ENCODE results near the gene FRMPD4.

The FRMPD4 gene

DNA sequence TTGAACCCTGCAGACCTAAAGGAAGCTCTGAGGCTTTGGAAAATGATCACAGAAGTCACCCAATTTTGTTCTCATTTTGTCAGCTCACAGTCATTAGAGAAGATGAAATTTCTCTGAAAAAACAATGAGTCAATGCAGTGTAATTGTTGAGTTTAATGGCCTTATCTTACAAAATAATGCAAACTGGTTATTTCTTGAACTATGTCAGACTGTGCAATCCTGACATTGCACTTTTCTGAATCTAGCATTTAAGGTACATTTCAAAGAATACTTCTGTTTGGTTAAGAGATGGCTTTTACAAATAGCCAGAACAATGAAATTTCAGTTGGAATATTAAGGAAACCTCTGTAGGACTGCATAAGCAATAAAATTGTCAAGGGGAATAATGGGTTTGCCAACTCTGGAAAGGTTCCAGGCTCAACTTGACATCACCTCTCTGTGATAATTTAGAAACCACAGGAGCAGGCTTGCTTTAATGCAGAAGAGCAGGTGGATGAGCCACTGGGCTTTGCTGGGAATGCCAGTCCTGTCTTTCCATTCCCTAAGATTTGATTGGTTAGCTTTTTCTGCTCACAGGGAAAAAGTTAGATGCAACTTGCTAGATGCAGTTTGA is 222.8 kb downstream of the FRMPD4 start:
- TF ChIP-seq, protein P1, sequence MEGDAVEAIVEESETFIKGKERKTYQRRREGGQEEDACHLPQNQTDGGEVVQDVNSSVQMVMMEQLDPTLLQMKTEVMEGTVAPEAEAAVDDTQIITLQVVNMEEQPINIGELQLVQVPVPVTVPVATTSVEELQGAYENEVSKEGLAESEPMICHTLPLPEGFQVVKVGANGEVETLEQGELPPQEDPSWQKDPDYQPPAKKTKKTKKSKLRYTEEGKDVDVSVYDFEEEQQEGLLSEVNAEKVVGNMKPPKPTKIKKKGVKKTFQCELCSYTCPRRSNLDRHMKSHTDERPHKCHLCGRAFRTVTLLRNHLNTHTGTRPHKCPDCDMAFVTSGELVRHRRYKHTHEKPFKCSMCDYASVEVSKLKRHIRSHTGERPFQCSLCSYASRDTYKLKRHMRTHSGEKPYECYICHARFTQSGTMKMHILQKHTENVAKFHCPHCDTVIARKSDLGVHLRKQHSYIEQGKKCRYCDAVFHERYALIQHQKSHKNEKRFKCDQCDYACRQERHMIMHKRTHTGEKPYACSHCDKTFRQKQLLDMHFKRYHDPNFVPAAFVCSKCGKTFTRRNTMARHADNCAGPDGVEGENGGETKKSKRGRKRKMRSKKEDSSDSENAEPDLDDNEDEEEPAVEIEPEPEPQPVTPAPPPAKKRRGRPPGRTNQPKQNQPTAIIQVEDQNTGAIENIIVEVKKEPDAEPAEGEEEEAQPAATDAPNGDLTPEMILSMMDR (IDR thresholded peaks at IDR 0.05; ENCODE audit: low read depth, low read length) = no peak
- no peak overlapping the region for H3K4me3 ChIP-seq (ENCODE audit: low read depth, low read length)

DNA sequence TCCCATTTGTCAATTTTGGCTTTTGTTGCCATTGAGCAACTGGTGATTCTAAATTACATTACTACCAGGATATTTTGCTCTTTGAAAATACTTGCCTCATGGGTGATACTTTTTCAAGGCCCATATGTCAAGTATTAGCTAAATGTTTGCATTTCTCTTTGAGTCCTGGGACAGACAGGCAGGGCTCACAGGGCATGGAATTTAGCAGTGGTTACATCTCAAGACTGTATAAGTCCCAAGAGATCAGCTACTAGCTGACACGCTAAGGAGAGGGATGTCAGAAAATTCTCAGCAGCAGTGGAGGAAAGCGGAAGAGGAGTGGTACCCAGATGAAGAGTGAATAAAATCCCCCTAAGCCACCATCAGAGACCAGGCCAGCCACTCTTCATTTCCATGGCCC is 224.9 kb downstream of the FRMPD4 start:
- TF ChIP-seq, protein P1 (IDR thresholded peaks at IDR 0.05; ENCODE audit: low read depth, low read length) = no peak
- no peak overlapping the region for H3K4me3 ChIP-seq (ENCODE audit: low read depth, low read length)

- no peak overlapping the region for H3K4me3 ChIP-seq (ENCODE audit: low read depth, low read length)
- TF ChIP-seq, protein P1 (IDR thresholded peaks at IDR 0.05; ENCODE audit: low read depth, low read length) = no peak
Measured at GRCh38 chrX:12366440-12366839, 228.2 kb downstream of the FRMPD4 start.

DNA sequence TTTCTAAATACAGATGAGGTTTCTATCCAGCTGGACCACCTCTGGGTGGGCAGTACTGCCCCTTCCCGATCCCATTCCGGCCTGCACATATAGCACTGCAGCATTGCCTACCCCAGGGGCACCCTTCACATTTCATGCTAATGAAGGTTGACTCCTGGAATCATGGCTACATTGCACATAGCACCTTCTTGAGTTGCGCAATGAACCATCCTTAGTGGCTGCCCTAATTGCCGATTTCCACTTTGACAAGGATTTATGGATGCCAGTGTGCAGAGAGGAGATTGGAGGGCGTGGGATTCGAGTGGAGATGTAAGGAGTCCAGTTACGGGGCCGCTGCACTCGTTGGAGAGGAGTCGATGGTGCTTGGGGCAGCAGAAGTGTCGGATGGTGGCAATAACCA is 229.0 kb downstream of the FRMPD4 start:
- TF ChIP-seq, protein P1 (IDR thresholded peaks at IDR 0.05; ENCODE audit: low read depth, low read length) = no peak
- H3K4me3 ChIP-seq (ENCODE audit: low read depth, low read length) = no peak overlapping the region

DNA sequence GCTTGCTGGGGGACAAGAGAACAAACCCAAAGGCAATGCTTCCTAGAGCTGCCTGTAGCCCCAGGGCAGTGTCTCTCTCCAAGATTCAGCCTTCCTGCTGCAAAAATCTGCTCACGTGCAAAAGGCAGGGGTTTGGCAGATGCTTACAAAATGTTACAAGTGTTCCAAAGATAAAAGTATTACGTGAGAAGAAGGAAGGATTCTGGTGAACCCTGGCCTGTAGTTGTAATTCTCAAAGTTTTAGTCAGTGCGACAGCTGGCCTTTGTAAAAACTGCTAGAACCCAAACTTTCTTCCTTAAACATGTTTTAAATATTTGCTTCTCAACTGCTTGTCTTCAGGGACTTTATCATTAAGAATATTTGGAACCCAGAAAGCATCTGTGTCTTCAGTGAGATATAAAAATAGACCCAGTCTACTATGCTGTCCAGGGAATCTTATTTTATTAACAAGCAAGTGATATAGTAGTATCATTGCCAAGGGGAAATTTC is 232.3 kb downstream of the FRMPD4 start:
- H3K4me3 ChIP-seq (ENCODE audit: low read depth, low read length) = no peak overlapping the region

DNA sequence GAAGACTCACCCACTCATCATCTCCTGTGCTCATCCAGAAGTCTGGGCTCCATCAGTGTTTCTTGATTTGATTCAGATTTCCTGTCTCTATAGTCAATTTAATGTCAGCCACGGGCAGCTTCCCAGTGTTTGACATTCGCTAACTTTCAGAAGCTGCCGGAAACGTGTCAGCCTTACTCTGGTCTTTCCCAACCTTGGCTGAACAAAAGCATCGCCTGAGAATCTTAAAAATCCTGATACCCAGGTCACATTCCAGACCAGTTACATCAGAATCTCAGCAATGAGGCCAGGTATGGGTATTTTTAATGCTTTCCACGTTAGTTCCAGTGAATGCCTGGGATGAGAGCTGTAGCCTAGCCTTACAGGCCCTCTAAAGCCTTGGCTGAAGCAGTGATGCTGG is 233.8 kb downstream of the FRMPD4 start:
- TF ChIP-seq, protein P1 (IDR thresholded peaks at IDR 0.05; ENCODE audit: low read depth, low read length) = no peak
- no peak overlapping the region for H3K4me3 ChIP-seq (ENCODE audit: low read depth, low read length)

More for the DNA sequence above, 232.3 kb downstream of the FRMPD4 start:
- TF ChIP-seq, protein P1 (IDR thresholded peaks at IDR 0.05; ENCODE audit: low read depth, low read length) = no peak

GRCh38 chrX:12374286-12374685 is 236.0 kb downstream of the FRMPD4 start:
- TF ChIP-seq, protein P1 (IDR thresholded peaks at IDR 0.05; ENCODE audit: low read depth, low read length) = no peak
- no peak overlapping the region for H3K4me3 ChIP-seq (ENCODE audit: low read depth, low read length)

Data from WI38 (cell line).